ENCODE results near the gene GOLGA1. TPM values are rescaled to one million over a fixed set of nuclear protein-coding genes. Genes with fewer than 3 reads are reported as not detected.

Gene GOLGA1
- total and polyA plus RNA-seq, 2 of the 13 experiments (the other 11 are each of a cell fraction or from before 2014, with no cell fraction given): 12.7 to 15.9 TPM

DNA sequence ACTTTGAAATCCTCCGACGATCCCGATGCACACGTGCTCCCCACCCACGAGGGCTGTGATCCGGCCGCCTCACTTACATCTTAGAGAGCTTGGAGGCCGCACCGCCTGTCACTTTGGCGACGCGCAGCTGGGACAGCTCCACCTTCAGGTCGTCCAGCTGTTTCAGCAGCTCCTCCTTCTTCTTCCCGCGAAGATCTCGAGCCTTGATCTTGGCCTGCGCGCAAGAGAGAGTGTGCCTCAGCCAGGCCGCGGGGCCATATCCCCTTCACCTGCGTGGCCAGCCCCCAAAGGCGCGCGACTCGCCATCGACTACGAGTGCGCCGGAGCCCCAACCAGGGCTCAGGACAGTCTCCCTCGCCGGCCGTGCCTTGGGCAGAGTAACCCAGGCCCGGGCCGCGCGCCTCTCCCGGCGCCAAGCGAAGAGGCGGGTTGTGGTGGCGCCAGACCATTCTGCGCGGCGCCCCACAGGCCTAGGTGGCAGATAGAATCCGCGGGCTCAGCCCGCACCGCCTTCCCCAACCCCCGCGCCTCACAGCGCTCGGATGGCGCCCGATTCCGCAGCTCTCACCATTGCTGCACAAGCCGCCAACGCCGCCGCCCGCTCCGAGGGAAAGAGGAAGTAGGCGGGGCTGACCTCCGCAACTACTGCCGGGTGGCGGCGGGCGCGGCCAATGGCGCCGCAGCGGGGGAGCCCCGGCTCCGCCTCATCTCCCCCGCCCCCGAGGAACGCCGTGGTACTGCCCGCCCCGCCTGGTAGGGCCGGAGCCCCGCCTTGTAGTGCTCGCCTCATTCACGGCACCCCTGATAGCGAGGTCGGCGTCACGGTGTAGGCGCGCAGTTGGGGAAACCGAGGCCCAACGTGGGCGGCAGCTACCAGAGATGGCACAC is 79.3 kb downstream of the GOLGA1 start, which contains the start of the genes ARPC5L and RPL35 (continued):
- TF ChIP-seq, protein P1, sequence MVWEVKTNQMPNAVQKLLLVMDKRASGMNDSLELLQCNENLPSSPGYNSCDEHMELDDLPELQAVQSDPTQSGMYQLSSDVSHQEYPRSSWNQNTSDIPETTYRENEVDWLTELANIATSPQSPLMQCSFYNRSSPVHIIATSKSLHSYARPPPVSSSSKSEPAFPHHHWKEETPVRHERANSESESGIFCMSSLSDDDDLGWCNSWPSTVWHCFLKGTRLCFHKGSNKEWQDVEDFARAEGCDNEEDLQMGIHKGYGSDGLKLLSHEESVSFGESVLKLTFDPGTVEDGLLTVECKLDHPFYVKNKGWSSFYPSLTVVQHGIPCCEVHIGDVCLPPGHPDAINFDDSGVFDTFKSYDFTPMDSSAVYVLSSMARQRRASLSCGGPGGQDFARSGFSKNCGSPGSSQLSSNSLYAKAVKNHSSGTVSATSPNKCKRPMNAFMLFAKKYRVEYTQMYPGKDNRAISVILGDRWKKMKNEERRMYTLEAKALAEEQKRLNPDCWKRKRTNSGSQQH (CRISPR knock-in tag; IDR thresholded peaks at IDR 0.05; ENCODE audit: low read depth): peak; percentile 85
- TF ChIP-seq CEBPG (CRISPR knock-in tag; IDR thresholded peaks at IDR 0.05) (no peak), DNMT1 (CRISPR knock-in tag; IDR thresholded peaks at IDR 0.05) (peak; percentile 62; the same call in 1 of the 2 replicates), HDAC1 (CRISPR knock-in tag; IDR thresholded peaks at IDR 0.05) (peak; percentile 59), EZH2 (conservative IDR thresholded peaks at IDR 0.05; ENCODE audit: low read depth, low read length) (no peak), ZNF616 (CRISPR knock-in tag; IDR thresholded peaks at IDR 0.05; ENCODE audit: low read depth) (0 out of 2 replicates have a peak, but pooled peaks have one; percentile 23), SYNCRIP (IDR thresholded peaks at IDR 0.05; ENCODE audit: insufficient read depth, low read depth, low read length) (no peak), ZNF567 (CRISPR knock-in tag; IDR thresholded peaks at IDR 0.05; ENCODE audit: borderline replicate concordance) (no peak), NCOA2 (CRISPR knock-in tag; IDR thresholded peaks at IDR 0.05) (no peak), FOSL2 (CRISPR knock-in tag; IDR thresholded peaks at IDR 0.05) (no peak)
- TF ChIP-seq, protein P2, sequence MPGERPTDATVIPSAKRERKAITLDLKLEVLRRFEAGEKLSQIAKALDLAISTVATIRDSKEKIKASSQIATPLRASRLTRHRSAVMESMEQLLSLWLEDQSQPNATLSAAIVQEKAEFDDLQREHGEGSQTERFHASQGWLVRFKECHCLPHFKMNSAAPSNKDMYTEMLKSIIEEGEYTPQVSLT (CRISPR knock-in tag; IDR thresholded peaks at IDR 0.05; ENCODE audit: borderline replicate concordance, low read depth): no peak

All from HepG2 (cell line).